Activated T-cell treated with anti-CD3 and anti-CD28 coated beads for 24 hours (primary cell): Measurements from ENCODE around the gene LCNL1.
"Not testable (repeated sequence)": the region's sequence is repeated elsewhere in the genome, so short reads cannot be mapped to it uniquely, and the experiment has no call there.

ENCODE experiments used
- DNase-seq: peaks from one replicate; pipeline ENCODE4 v3.0.0-alpha.2; 2020; ENCODE audit warnings: low read depth

LCNL1 gene

DNA sequence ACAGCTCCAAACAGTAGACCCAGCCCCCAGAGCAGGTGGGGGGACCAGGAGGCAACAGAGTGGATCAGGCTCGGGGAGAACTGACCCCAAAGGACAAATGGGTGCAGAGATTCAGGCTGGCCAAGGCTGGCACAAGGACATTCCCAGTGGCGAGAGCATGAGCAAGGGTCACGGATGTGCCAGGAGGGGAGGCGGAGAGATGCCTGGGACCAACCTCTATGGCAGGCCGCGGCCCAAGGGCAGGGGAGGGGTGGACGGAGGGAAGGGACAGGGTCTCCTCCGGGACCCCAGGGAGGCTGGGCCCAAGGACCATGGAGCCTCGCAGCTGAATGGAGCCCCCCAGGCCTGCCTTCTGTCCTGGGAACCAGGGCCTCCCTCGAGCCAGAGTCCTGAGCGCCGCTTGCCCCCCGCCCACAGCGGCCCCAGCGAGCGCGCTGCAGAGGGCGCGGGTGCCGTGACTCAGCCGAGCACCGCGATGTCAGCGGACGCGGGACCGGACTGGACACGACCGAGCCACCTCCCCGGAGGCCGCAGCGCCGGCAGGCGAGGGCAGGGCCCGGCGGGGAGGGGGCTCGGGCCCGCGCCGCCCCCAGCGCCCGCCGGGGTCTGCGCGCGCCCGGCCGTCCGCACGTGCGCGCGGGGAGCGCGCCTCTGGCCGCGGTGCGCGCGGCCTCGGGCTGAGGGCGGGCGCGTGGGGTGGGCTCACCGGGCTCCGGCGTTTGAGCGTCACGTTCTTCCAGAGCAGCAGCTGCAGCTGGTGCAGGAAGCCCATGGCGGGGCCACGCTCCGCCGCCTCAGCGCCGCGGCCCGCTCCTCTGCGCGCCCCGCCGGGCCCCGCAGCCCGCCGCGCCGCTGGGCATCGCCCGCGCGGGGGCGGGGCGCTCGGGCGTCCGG, 44.8 kb downstream of the LCNL1 start, which contains the start of gene ABCA2:
Gene ABCA2, minus strand, starts transcription at position 869 of the 894 bp plus-strand sequence. Its CDS starts 97 bp downstream, at position 772.
- no peak for DNase-seq

DNA sequence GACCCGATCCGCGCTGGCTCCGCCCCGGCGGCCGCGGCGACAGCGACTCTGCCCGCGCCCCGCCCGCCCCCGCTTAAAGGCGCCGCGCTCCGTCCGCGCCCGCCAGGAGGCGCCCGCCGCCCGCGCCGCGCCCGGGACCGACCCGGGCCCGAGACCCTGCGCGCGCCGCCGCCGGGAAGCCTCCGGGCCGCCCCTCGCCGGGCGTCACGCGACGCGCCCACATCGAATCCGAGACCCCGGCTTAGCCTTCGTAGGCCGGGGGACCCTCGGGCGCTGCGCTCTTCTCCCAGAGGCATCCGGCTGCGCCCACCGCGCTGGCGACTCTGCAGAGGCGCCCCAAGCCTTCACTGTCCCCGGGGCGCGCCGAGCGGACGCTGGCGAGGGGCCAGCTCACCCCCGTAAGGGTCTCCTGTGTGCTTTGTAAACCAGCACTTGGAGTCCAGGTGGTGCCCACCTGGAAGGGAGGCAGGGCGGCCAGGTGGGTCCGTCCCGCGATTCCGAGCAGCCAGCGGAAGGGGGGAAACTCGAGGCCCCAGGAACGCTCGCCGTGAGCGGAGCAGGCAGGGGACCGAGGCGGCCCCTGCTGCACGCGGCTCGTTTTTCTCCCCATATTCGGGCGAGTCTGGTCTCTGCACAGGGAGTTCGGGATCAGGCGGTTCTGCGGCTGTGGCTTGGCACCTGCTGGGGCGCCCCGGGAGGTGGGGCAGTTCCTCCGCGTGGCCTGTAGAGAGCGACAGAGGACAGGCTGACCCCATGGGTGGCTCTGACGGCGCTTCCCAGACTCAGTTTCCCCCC, 45.7 kb downstream of the LCNL1 start:
- DNase-seq: peak; percentile 51

DNA sequence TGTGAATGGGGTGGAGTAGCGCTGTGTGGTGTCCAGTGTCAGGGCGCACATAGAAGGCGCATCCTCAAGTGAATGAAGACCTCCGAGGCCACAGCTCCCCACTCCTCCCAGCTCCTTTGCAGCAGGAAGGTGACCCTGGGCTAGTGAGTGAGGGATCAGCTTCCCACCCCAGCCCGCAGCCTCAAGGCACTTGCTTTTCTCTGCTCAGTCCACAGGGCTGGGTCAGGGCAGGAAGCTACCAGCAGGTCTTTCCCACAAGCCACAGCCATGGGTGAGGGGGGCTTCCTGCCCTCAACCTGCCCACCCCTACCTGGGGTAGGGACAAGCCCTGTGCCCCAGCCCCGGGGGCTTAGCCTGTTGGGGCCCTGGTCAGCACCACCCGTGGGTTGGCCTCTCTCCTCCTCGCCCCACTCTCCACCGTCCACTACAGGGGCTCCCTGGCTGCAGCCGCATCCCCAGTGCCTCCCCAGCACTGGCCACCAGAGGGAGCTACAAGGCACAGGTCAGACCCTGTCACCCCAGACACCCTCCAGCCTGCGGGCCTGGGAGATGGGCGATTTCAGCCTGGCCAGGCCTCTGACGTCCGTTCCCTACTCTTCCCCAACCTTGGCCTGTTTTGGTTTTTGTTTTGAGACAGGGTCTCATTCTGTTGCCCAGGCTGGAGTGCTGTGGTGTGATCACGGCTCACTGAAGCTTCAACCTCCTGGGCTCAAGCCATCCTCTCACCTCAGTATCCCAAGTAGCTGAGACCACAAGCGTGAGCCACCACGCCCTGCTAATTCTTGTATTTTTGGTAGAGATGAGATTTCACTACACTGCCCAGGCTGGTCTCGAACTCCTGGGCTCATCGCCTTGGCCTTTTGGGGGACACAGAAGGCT, 46.5 kb downstream of the LCNL1 start:
- DNase-seq: peak; percentile 60

- DNase-seq: no peak
These were observed 47.2 kb downstream of the LCNL1 start for GRCh38 chr9:137030006-137030405.

DNA sequence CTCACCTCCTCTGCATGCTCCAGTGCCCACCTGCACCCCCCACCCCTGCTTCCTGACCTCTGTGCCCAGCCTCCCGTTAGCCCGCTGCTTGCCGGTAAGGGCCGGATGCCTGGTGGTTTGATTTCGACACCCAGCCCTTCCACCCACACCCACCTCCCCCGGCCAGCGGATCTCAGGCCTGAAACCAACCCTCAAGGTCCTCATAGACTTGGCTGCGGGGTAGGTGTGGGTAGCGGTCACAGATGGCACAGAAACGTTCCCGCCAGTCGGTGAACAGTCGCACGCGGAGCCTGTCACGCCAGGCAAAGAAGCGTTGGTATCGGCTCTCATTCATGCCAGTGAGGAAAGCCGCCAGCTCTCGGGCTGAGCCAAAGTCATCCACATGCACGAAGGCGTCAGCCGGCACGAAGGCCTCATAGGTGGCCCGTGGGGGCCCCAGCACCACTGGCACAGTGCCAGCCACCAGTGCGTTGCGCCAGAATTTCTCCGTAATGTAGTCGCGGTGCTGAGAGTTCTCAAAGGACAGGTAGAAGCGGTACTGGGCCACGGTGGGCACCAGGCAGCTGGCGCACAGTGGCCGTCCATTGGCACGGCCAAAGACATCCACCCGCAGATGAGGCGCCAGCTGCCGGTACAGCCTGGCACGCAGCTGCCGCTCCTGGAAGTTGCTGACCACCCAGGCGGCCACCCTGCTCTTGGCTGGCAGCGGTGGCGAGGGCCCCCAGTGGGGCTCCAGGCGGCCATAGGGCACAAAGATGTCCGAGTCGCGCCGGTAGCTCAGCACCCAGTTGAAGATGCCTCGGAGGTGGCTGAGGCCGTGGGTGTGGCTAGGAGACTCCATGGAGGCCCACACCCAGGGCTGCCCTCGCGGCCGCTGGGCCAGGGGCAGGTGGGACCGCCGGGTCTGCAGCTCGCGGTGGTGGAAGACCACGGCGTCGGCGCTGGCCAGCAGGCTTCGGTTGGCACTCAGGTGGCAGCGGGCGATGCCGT, 48.0 kb downstream of the LCNL1 start:
- no peak for DNase-seq

GRCh38 chr9:137031904-137032640, 49.3 kb downstream of the LCNL1 start, which contains the start of gene FUT7:
Gene FUT7 (minus strand): TSS chr9:137032088. CDS start chr9:137031991, 97 bp downstream.
- DNase-seq: peak; percentile 23

DNA sequence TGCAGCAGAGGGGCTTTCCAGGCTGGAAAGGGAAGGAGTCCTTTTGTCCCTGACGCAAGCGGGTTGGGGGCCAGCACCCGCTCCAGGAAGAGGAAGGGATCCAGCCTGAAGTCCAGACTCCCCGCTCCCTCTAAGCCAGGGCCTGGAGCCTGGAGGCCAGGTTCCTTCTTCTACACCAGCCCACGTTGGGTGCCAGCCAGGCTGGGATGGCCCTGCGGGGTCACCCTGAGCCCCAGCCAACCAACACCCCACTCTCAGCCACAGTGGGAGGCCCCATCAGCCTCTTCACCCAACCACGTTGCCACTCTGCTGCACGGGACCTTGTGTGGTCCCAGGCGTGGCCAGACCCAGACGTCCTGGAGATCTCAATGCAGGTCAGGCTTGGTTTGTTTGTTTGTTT, 50.1 kb downstream of the LCNL1 start:
- no peak for DNase-seq

GRCh38 chr9:137033481-137033880, 50.7 kb downstream of the LCNL1 start:
- DNase-seq: not testable (repeated sequence)

- no peak for DNase-seq
These were observed 51.4 kb downstream of the LCNL1 start for GRCh38 chr9:137034039-137034708.

GRCh38 chr9:137034709-137035506, 52.1 kb downstream of the LCNL1 start:
- DNase-seq: peak; percentile 80
